HG03039 (cell line): ENCODE results near the gene PDK1.

ENCODE experiments used
- ATAC-seq: cut with Tn5 transposase; IDR thresholded peaks from one replicate; pipeline ENCODE4 v1.9.1; 2021; ENCODE audit warnings: mild to moderate bottlenecking, moderate library complexity; ENCODE audit not compliant: unreplicated experiment

The PDK1 gene

GRCh38 chr2:172639256-172639655, 83.4 kb downstream of the PDK1 start:
- no peak for ATAC-seq

- no peak for ATAC-seq
Observed at GRCh38 chr2:172639823-172640222, 83.9 kb downstream of the PDK1 start.

- ATAC-seq: no peak
Observed at GRCh38 chr2:172640389-172640788, 84.5 kb downstream of the PDK1 start.

GRCh38 chr2:172642301-172643020, 86.6 kb downstream of the PDK1 start:
- no peak for ATAC-seq

- ATAC-seq: no peak
Observed at GRCh38 chr2:172643142-172643541, 87.3 kb downstream of the PDK1 start.

- ATAC-seq: no peak
Observed at GRCh38 chr2:172647439-172647838, 91.5 kb downstream of the PDK1 start.

GRCh38 chr2:172655091-172655837, 99.4 kb downstream of the PDK1 start:
- ATAC-seq: no peak

- no peak for ATAC-seq
Observed at GRCh38 chr2:172655838-172656573, 100.1 kb downstream of the PDK1 start.
